Adrenal gland (tissue), 12 donors: Measurements from ENCODE around the gene CCDC90B. TPM values are rescaled to one million over a fixed set of nuclear protein-coding genes. Genes with fewer than 3 reads are reported as not detected.

Experiments used
- DNase-seq, 7 donors: peaks; one replicate each; pipeline ENCODE4 v3.0.0-alpha.2; 2019 to 2020
- H3K27ac ChIP-seq, 5 donors: fragments of 200-600 bp; sonication (generic) in 4 of 5; 1 replicate in 3 of 5; 2 replicates in 2 of 5; pipeline versions ENCODE4 v1.5.1 to v1.8.0; 2016 to 2020; ENCODE audit warnings: mild to moderate bottlenecking in 1 of 5
- H3K27me3 ChIP-seq: fragments of 200-600 bp; 2 replicates; pipeline ENCODE4 v1.8.0; 2021
- H3K36me3 ChIP-seq, 2 donors: fragments of 200-600 bp; replicated peaks in 1 of 2; 1 replicate in 1 of 2; 2 replicates in 1 of 2; pipeline versions ENCODE4 v1.5.1 to v1.8.0; 2018 to 2022
- H3K4me1 ChIP-seq, 2 donors: fragments of 200-600 bp; replicated peaks in 1 of 2; 1 replicate in 1 of 2; 2 replicates in 1 of 2; pipeline versions ENCODE4 v1.5.1 to v1.8.0; 2018 to 2021
- H3K4me3 ChIP-seq, 4 donors: fragments of 200-600 bp; sonication (generic) in 3 of 4; one replicate each; pipeline ENCODE4 v1.5.1; 2016 to 2018
- H3K9me3 ChIP-seq, 3 donors: fragments of 200-600 bp; sonication (generic) in 1 of 3; replicated peaks in 1 of 3; 1 replicate in 2 of 3; 2 replicates in 1 of 3; pipeline versions ENCODE4 v1.5.1 to v1.8.0; 2016 to 2021
- POLR2A ChIP-seq, 2 donors: fragments of 450-650 bp; IDR thresholded peaks; one replicate each; pipeline ENCODE4 v1.6.1; 2017; ENCODE audit warnings: antibody characterized with exemption in 2 of 2, mild to moderate bottlenecking in 2 of 2, moderate library complexity in 1 of 2
- WGBS, 4 donors: extraction: QIAGEN DNeasy Blood & Tissue Kit in 2 of 4; methylation state at CpG; one replicate each; pipeline versions ENCODE4 v1.1.5 to v1.1.7; 2013 to 2017; 5-methylcytosine and 5-hydroxymethylcytosine counted together
- intact Hi-C, 2 donors: fragments of 100-400 bp; cut with DNase I; formaldehyde crosslinking; loops; one replicate each; pipeline versions ENCODE4 v1.14.1 to v1.15.0; 2022 to 2023
- polyA plus RNA-seq, 3 donors: library from polyadenylated mRNA; stranded (reverse); fragments of 200-250 nt in 2 of 3; fragments of 350-450 nt in 1 of 3; fragmentation: Illumina TruSeq in 1 of 3; extraction: RNeasy Lipid Tissue Mini Kit (QIAGEN cat#74804) in 1 of 3; gene quantifications; one replicate each; pipeline ENCODE4 v1.2.3, GENCODE V29; 2013 to 2014
- small RNA-seq, 2 donors: library from RNA; depleted of rRNA; stranded (forward); fragments of <200 nt; gene quantifications; one replicate each; pipeline ENCODE3, GENCODE V24; 2016
- total RNA-seq, 9 donors: library from RNA; depleted of rRNA in 4 of 9; stranded (reverse); fragments of >200 nt in 4 of 9; fragments of 120-200 nt in 1 of 9; fragmentation: NEBNext Ultra II Directional in 1 of 9; extraction: Animal tissue kit (Norgen Biotek cat#: 25700) in 1 of 9; gene quantifications; one replicate each; pipeline versions ENCODE4 v1.1.0 to v1.2.4, GENCODE V29; 2013 to 2023
- TF ChIP-seq, protein P1 (sequence below), 6 experiments: fragments of 450-650 bp in 4 of 6; fragments of 200-600 bp in 2 of 6; sonication (generic) in 1 of 6; IDR thresholded peaks; 1 replicate in 5 of 6; 2 replicates in 1 of 6; pipeline versions ENCODE4 v1.5.1 to v1.8.0; 2016 to 2021; ENCODE audit warnings: antibody characterized with exemption in 6 of 6, mild to moderate bottlenecking in 2 of 6, moderate library complexity in 1 of 6
- donor health status: healthy with polysubstance abuse.
- donor health status: Bipolar disorder and iron deficiency.
- donor health status: DM: yes; HTN: yes; CAD: no.
- donor health status: DM: no; HTN: no; CAD: no.
- donor health status: DM: no; HTN: no; CAD: no.
- donor health status: DM: yes; HTN: yes; CAD: no.

The CCDC90B gene
- total and polyA plus RNA-seq, 12 donors, result 38.9 to 147 (median 59.2) TPM

DNA sequence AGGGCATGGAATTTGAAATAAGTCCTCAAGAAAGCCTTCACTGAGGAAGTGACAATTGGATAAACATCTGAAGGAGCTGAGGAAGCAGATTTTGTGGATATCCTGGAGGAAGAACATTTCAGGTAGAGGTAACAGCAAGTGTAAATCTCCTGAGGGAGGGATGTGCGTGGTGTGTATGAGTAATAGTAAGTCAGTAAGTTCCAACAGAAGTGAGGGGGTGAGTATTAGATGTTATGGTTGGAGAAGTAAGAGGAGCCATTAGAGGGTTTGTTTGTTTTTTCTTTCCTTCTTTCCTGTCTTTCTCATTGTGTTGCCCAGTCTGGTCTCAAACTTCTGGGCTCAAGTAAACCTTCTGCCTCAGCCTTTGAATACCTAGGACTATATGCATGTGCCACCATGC is 63.7 kb downstream of the CCDC90B start:
- no peaks in the 10 kb centered on the region for H3K9me3 ChIP-seq
- no peaks in the 10 kb centered on the region for H3K4me1 ChIP-seq
- 94 to 100% (median 98%) methylated on average over 1 of the region's 1 CpG for WGBS, 4 donors
- H3K4me3 ChIP-seq, result no peak overlapping the region
- H3K36me3 ChIP-seq, result no peaks in the 10 kb centered on the region
- no peak for TF ChIP-seq POLR2A (IDR thresholded peaks at IDR 0.05)
- TF ChIP-seq, protein P1, sequence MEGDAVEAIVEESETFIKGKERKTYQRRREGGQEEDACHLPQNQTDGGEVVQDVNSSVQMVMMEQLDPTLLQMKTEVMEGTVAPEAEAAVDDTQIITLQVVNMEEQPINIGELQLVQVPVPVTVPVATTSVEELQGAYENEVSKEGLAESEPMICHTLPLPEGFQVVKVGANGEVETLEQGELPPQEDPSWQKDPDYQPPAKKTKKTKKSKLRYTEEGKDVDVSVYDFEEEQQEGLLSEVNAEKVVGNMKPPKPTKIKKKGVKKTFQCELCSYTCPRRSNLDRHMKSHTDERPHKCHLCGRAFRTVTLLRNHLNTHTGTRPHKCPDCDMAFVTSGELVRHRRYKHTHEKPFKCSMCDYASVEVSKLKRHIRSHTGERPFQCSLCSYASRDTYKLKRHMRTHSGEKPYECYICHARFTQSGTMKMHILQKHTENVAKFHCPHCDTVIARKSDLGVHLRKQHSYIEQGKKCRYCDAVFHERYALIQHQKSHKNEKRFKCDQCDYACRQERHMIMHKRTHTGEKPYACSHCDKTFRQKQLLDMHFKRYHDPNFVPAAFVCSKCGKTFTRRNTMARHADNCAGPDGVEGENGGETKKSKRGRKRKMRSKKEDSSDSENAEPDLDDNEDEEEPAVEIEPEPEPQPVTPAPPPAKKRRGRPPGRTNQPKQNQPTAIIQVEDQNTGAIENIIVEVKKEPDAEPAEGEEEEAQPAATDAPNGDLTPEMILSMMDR (IDR thresholded peaks at IDR 0.05), result no peak
- intact Hi-C loops, result no loop called here
- DNase-seq, result no peak
- H3K27ac ChIP-seq, result no peak overlapping the region
- no peaks in the 10 kb centered on the region for H3K27me3 ChIP-seq

DNA sequence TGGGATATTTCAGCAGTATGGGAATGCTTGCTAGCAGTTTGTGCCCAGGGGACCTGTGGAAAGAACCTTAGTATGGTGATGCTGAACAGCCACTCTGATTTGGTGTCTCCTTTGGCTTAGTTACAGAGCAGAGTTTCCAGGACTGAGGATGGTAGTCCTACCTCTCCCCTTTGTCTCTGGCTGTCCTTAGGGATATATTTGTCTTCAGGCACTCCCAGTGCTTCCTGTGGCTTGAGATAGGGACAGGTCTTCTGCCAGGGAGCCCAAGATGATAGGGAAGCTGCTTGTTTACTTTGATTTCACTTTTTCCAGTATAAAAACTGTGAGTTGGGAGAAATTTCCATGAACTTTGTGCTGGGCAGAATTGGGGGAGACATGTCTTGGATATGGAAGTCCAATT is 64.5 kb downstream of the CCDC90B start:
- H3K4me1 ChIP-seq, result no peaks in the 10 kb centered on the region
- no peaks in the 10 kb centered on the region for H3K27me3 ChIP-seq
- no peaks in the 10 kb centered on the region for H3K9me3 ChIP-seq
- H3K27ac ChIP-seq, result no peak overlapping the region
- no peak for TF ChIP-seq POLR2A (IDR thresholded peaks at IDR 0.05)
- TF ChIP-seq, protein P1 (IDR thresholded peaks at IDR 0.05), result no peak
- DNase-seq, result no peak
- H3K4me3 ChIP-seq, result no peak overlapping the region
- no peaks in the 10 kb centered on the region for H3K36me3 ChIP-seq
- intact Hi-C loops, result no loop called here

DNA sequence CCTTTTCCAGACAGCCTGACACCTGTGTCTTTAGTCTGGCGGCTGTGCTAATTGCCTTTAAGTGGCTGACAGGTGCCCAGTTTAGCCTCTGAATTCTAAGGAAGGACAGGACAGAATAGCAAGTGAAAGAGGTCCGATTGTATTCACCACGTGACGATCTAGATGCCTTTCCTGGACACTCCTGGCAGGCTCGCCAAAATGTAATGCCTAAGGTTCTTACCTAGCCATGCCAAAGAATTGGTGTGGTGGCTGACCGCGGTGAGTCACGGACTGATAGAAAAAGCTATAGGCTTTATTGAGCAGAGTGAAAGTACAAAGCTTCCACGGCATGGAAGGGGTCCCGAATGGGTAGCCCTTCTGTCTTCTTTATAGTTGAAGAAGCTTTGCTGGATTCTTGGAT is 65.9 kb downstream of the CCDC90B start:
- Histone ChIP-seq H3K27ac (no peak overlapping the region), H3K36me3 (no peaks in the 10 kb centered on the region), H3K27me3 (no peaks in the 10 kb centered on the region), H3K4me3 (no peak overlapping the region), H3K4me1 (no peaks in the 10 kb centered on the region), H3K9me3 (no peaks in the 10 kb centered on the region)
- TF ChIP-seq POLR2A (IDR thresholded peaks at IDR 0.05), result no peak
- TF ChIP-seq, protein P1 (IDR thresholded peaks at IDR 0.05), result no peak
- intact Hi-C loops, result no loop called here
- no peak for DNase-seq
- WGBS, 4 donors, result 87 to 94% (median 92%) methylated on average over 10 of the region's 10 CpGs

DNA sequence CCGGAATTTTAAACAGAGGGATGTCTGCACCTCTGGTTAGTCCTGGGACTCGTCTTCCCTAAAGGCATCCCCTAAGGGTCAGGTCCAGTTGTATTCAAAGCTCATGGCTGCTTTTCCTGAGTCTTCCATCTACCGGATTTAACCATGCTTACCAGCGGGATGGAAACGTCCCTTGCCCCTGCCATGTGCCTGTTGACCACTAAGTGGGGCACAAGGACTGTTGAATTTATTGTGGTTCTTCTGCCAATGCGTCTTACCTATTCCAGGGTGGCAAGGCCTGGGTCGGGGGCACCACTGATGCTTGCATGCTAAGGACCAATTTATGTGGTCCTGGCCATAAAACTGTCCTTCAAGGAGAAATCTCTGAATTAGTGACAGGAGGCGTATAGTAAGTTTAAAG is 67.1 kb downstream of the CCDC90B start:
- DNase-seq, result peak in 1 of 7 donors; percentile 13
- H3K4me3 ChIP-seq, result no peak overlapping the region
- no peak overlapping the region for H3K27ac ChIP-seq
- 71 to 80% (median 71%) methylated on average over 8 of the region's 8 CpGs for WGBS, 4 donors
- no peak for TF ChIP-seq POLR2A (IDR thresholded peaks at IDR 0.05)
- TF ChIP-seq, protein P1 (IDR thresholded peaks at IDR 0.05), result peak in 5 of 6 experiments; percentile 15 to 43 (median 35)
- intact Hi-C loops, result no loop called here
- H3K4me1 ChIP-seq, result no peaks in the 10 kb centered on the region
- H3K9me3 ChIP-seq, result no peaks in the 10 kb centered on the region
- no peaks in the 10 kb centered on the region for H3K27me3 ChIP-seq
- peaks cover 0 to 2% of the 10 kb centered on the region in 2 donors for H3K36me3 ChIP-seq

Small RNAs within 50 kb of the gene (small RNA-seq; reads per million reads assigned to genes)
- 0 reads per million in 2 donors for gene AP000873.5

Other genes starting within 250 kb of the CCDC90B start
- 10 to 100 TPM; 24.5 to 69.4 (median 41.9) TPM for gene RAB30, start 214.5 kb downstream of the CCDC90B start, total RNA-seq
- gene RAB30, start 214.5 kb downstream of the CCDC90B start, polyA plus RNA-seq, result 10 to 100 TPM in 1 of 3 donors, 1 to 10 TPM in 2; 5.1 to 55.4 (median 5.4) TPM
- gene PCF11, start 129.2 kb downstream of the CCDC90B start, total RNA-seq, result 10 to 100 TPM; 20.2 to 62.8 (median 50.9) TPM
- gene PCF11, start 129.2 kb downstream of the CCDC90B start, polyA plus RNA-seq, result 10 to 100 TPM; 40.0 to 46.9 (median 46.8) TPM
- gene ANKRD42, start 92.7 kb downstream of the CCDC90B start, total RNA-seq, result 10 to 100 TPM; 12.9 to 34.3 (median 23.9) TPM
- 10 to 100 TPM in 2 of 3 donors, 1 to 10 TPM in 1; 9.0 to 23.6 (median 12.4) TPM for gene ANKRD42, start 92.7 kb downstream of the CCDC90B start, polyA plus RNA-seq